GM19099 (cell line): Measurements from ENCODE around the gene TET1.

Experiments
- POLR2A ChIP-seq: IDR thresholded peaks from 3 replicates; pipeline ENCODE4 v1.6.1; 2011; ENCODE audit warnings: low read depth; ENCODE audit not compliant: insufficient read length; ENCODE audit errors: extremely low read depth

TET1 gene

DNA sequence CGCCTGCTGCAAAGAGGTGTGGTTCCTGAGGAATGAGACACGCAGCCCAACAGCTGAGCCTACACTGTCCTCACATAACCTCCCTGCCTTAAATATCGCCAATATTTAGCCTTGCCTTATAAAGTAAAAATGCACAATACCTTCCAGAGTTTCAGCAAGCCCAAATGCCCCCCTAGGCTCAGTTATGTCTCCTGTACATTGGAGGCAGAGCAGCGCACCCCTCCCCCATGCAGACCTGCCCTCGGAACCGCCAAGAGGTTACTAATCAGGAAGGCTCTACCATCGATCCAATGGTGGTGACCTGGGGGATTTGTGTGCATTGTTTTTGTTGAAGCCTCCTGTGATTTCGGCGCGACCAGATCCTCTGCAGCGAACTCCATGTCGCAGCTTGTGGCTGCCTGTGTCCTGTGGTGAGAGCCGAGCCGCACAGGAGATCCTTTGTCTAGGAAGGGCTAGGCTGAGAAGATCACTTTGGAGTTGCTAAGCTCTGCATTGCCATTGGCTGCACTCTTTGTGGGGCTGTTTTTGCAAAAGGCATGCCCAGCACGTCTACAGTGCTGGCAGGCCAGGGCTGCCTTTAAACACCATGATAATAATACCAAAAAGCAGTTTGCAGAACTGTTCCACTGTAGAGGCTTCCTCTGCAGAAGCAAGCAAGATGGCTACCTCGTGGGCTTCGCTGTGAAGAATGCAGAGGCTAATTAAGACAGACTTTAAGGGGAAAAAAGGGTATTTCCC lies 40.1 kb downstream of the TET1 start:
- peak; percentile 64 for TF ChIP-seq POLR2A

- TF ChIP-seq POLR2A: no peak
Observed at GRCh38 chr10:68601501-68602265, 41.5 kb downstream of the TET1 start.

GRCh38 chr10:68602434-68602833 lies 42.3 kb downstream of the TET1 start:
- no peak for TF ChIP-seq POLR2A

- TF ChIP-seq POLR2A: no peak
Observed at GRCh38 chr10:68603766-68604165, 43.6 kb downstream of the TET1 start.

DNA sequence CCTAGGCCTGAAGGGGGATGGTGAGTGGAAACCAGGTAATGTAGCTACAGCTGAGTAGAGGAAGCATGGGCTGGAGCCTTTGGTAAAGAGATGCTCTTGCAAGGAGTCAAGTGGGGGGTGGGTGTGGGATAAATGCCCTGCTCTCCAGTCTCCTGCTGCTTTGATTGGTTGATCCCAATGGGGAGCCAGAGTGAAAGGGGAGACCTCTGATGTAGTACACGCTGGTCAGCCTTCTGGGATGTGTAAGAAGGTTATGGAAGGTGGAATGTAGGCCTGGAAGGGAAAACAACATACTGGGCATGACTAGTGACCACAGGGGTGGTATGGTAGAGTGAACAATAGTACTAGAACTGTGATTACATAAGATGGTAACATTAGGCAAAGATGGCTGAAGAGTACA lies 44.3 kb downstream of the TET1 start:
- no peak for TF ChIP-seq POLR2A

- TF ChIP-seq POLR2A: no peak
Observed at GRCh38 chr10:68606918-68607317, 46.8 kb downstream of the TET1 start.

- TF ChIP-seq POLR2A: no peak
Observed at GRCh38 chr10:68611227-68611626, 51.1 kb downstream of the TET1 start.

DNA sequence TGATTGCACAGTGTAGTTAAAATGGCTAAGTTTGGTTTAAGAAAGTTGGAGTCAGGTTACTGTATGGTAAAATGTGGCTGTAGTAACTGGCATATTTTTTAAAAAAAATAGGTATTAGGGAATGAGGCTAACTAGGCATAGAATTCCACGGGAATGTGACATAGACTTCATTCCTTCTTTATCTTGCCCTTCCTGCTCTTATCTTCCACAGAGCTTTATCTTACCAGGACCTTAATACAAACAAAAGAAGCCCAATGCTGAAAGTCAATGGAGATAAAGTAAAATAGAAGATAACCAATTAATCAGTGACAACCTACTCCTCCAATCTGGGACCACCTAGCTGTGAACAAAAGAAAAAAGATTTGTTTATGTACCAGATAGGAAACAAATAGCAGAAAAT lies 58.1 kb downstream of the TET1 start:
- TF ChIP-seq POLR2A: no peak

GRCh38 chr10:68619595-68619994 lies 59.5 kb downstream of the TET1 start:
- TF ChIP-seq POLR2A: no peak

- TF ChIP-seq POLR2A: no peak
Observed at GRCh38 chr10:68625316-68625921, 65.3 kb downstream of the TET1 start.

DNA sequence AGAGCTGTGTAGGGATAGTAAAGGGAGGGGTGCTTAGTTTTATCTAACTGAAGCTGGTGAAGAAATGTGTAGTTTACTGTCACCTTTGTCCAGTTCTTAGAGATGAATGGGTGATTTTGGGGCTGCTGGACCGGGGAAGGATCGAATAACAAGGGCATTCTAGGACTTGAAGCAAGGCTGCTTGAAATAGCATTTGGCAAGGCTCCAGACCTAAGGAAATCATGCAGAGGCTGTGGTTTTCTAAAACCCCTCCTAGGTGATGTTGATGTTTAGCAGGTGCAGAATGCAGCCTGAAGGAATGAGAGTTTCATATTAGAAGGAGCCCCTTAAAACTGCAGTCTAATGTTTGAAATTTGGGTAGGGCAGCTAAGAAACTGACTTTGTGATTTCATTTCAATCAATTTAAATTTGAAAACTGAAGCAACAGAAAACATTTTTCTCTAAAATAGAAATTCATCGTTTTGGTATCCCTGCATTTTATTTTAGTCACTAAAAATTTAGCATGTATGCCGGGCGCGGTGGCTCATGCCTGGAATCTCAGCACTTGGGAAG lies 68.5 kb downstream of the TET1 start:
- TF ChIP-seq POLR2A: no peak

- TF ChIP-seq POLR2A: no peak
Observed at GRCh38 chr10:68633281-68633680, 73.1 kb downstream of the TET1 start.

- TF ChIP-seq POLR2A: no peak
Observed at GRCh38 chr10:68633816-68634466, 73.8 kb downstream of the TET1 start.

- TF ChIP-seq POLR2A: no peak
Observed at GRCh38 chr10:68636335-68636734, 76.2 kb downstream of the TET1 start.
